WTC11 (cell line): Measurements from ENCODE around the gene TTC7B. TPM values are rescaled to one million over a fixed set of nuclear protein-coding genes. Genes with fewer than 3 reads are reported as not detected.

ENCODE experiments used
- ATAC-seq: fragments of 200-7000 bp; cut with Tn5 transposase; 2 replicates; pipeline ENCODE4 v1.10.0; 2021; ENCODE audit warnings: mild to moderate bottlenecking, moderate library complexity
- CTCF ChIA-PET: fragments of 300-600 bp; sonication (Branson Sonifier 250); formaldehyde crosslinking; loops from one replicate; lab custom pipeline; 2021; ENCODE audit warnings: antibody characterized with exemption; lab: Charles Lee
- POLR2A ChIA-PET: fragments of 350-600 bp; sonication (Branson Sonifier 250); formaldehyde crosslinking; loops from one replicate; lab custom pipeline; 2021; ENCODE audit warnings: antibody characterized with exemption; lab: Charles Lee
- DNase-seq: peaks from one replicate; pipeline ENCODE4 v3.0.0; 2021; ENCODE audit warnings: low spot score
- H3K27ac Mint-ChIP-seq: 2 replicates; pipeline ENCODE4 v1.8.0; 2021; ENCODE audit warnings: mixed read lengths
- H3K27me3 Mint-ChIP-seq: 2 replicates; pipeline ENCODE4 v1.8.0; 2021; ENCODE audit warnings: low read depth, mild to moderate bottlenecking, moderate library complexity, mixed read lengths
- H3K36me3 Mint-ChIP-seq: 2 replicates; pipeline ENCODE4 v1.8.0; 2021; ENCODE audit warnings: mixed read lengths
- H3K4me1 Mint-ChIP-seq: 2 replicates; pipeline ENCODE4 v1.8.0; 2022; ENCODE audit warnings: mixed read lengths
- H3K4me3 Mint-ChIP-seq: 2 replicates; pipeline ENCODE4 v1.8.0; 2021; ENCODE audit warnings: mild to moderate bottlenecking, moderate library complexity, mixed read lengths
- H3K9me3 Mint-ChIP-seq: 2 replicates; pipeline ENCODE4 v1.8.0; 2021; ENCODE audit warnings: mixed read lengths
- AFF4 ChIP-seq: sonication (generic); formaldehyde crosslinking; IDR thresholded peaks from 2 replicates; pipeline ENCODE4 v1.8.1; 2023; ENCODE audit warnings: mild to moderate bottlenecking, missing genetic modification reagents, borderline replicate concordance
- ATF1 ChIP-seq: sonication (generic); formaldehyde crosslinking; IDR thresholded peaks from 2 replicates; pipeline ENCODE4 v1.8.1; 2023; ENCODE audit warnings: mild to moderate bottlenecking, moderate library complexity, missing genetic modification reagents
- ATF2 ChIP-seq: sonication (generic); formaldehyde crosslinking; IDR thresholded peaks from 2 replicates; pipeline ENCODE4 v1.8.1; 2022; ENCODE audit warnings: low read depth, missing genetic modification reagents, borderline replicate concordance
- ATF3 ChIP-seq: sonication (generic); formaldehyde crosslinking; conservative IDR thresholded peaks from 2 replicates; pipeline ENCODE4 v1.8.1; 2022; ENCODE audit warnings: mild to moderate bottlenecking, missing genetic modification reagents
- CDX4 ChIP-seq: fragments of 250-450 bp; sonication (Bioruptor Pico); IDR thresholded peaks from 2 replicates; pipeline ENCODE4 v1.9.0; 2021; ENCODE audit warnings: moderate library complexity, mild to moderate bottlenecking, inconsistent platforms, borderline replicate concordance
- CREB1 ChIP-seq: sonication (generic); formaldehyde crosslinking; IDR thresholded peaks from 2 replicates; pipeline ENCODE4 v1.8.0; 2023; ENCODE audit warnings: mild to moderate bottlenecking, missing genetic modification reagents
- CREM ChIP-seq: sonication (generic); formaldehyde crosslinking; IDR thresholded peaks from 2 replicates; pipeline ENCODE4 v1.8.1; 2022; ENCODE audit warnings: mild to moderate bottlenecking, missing genetic modification reagents, moderate library complexity
- E2F4 ChIP-seq: sonication (generic); formaldehyde crosslinking; IDR thresholded peaks from 2 replicates; pipeline ENCODE4 v1.8.1; 2022; ENCODE audit warnings: low read depth, mild to moderate bottlenecking, moderate library complexity, missing genetic modification reagents, borderline replicate concordance
- ESRRA ChIP-seq: sonication (generic); formaldehyde crosslinking; IDR thresholded peaks from 2 replicates; pipeline ENCODE4 v1.8.1; 2022; ENCODE audit warnings: mild to moderate bottlenecking, missing genetic modification reagents, borderline replicate concordance
- FOXJ3 ChIP-seq: sonication (generic); formaldehyde crosslinking; IDR thresholded peaks from 2 replicates; pipeline ENCODE4 v1.9.0; 2021; ENCODE audit warnings: missing genetic modification reagents, mild to moderate bottlenecking, borderline replicate concordance
- FOXK1 ChIP-seq: sonication (generic); formaldehyde crosslinking; IDR thresholded peaks from 2 replicates; pipeline ENCODE4 v1.8.0; 2022; ENCODE audit warnings: mild to moderate bottlenecking, moderate library complexity, missing genetic modification reagents
- FOXP1 ChIP-seq: sonication (generic); formaldehyde crosslinking; IDR thresholded peaks from 2 replicates; pipeline ENCODE4 v1.8.0; 2022; ENCODE audit warnings: missing genetic modification reagents, mild to moderate bottlenecking, moderate library complexity, borderline replicate concordance
- GRHL2 ChIP-seq: fragments of 250-450 bp; sonication (Bioruptor Pico); IDR thresholded peaks from 2 replicates; pipeline ENCODE4 v1.8.0; 2022; ENCODE audit warnings: mild to moderate bottlenecking, moderate library complexity; ENCODE audit not compliant: insufficient replicate concordance, severe bottlenecking
- IRF2 ChIP-seq: sonication (generic); formaldehyde crosslinking; IDR thresholded peaks from 2 replicates; pipeline ENCODE4 v1.8.0; 2022; ENCODE audit warnings: low read depth, missing genetic modification reagents, borderline replicate concordance
- MAX ChIP-seq: sonication (generic); formaldehyde crosslinking; IDR thresholded peaks from 2 replicates; pipeline ENCODE4 v1.8.0; 2022; ENCODE audit warnings: mild to moderate bottlenecking, missing genetic modification reagents
- MXD4 ChIP-seq: fragments of 250-450 bp; sonication (Bioruptor Pico); IDR thresholded peaks from 2 replicates; pipeline ENCODE4 v1.8.0; 2021; ENCODE audit warnings: mild to moderate bottlenecking, moderate library complexity, borderline replicate concordance
- NFYB ChIP-seq: sonication (generic); formaldehyde crosslinking; conservative IDR thresholded peaks from 2 replicates; pipeline ENCODE4 v1.8.0; 2022; ENCODE audit warnings: low read depth, missing genetic modification reagents
- NR1H2 ChIP-seq: sonication (generic); formaldehyde crosslinking; IDR thresholded peaks from 2 replicates; pipeline ENCODE4 v1.9.0; 2021; ENCODE audit warnings: mild to moderate bottlenecking, moderate library complexity, missing genetic modification reagents
- NR3C1 ChIP-seq: sonication (generic); formaldehyde crosslinking; conservative IDR thresholded peaks from 2 replicates; pipeline ENCODE4 v1.8.1; 2023; ENCODE audit warnings: low read depth, mild to moderate bottlenecking, missing genetic modification reagents
- SMAD3 ChIP-seq: sonication (generic); formaldehyde crosslinking; IDR thresholded peaks from 2 replicates; pipeline ENCODE4 v1.8.0; 2022; ENCODE audit warnings: missing genetic modification reagents, mild to moderate bottlenecking, borderline replicate concordance
- SOX15 ChIP-seq: fragments of 250-450 bp; sonication (Bioruptor Pico); IDR thresholded peaks from 2 replicates; pipeline ENCODE4 v1.9.0; 2021; ENCODE audit warnings: mild to moderate bottlenecking
- TCF7 ChIP-seq: sonication (generic); formaldehyde crosslinking; IDR thresholded peaks from 2 replicates; pipeline ENCODE4 v1.8.0; 2022; ENCODE audit warnings: mild to moderate bottlenecking, low read depth, missing genetic modification reagents, moderate library complexity
- USF2 ChIP-seq: sonication (generic); formaldehyde crosslinking; IDR thresholded peaks from 2 replicates; pipeline ENCODE4 v1.8.1; 2023; ENCODE audit warnings: mild to moderate bottlenecking, missing genetic modification reagents, moderate library complexity
- ZNF219 ChIP-seq: sonication (generic); formaldehyde crosslinking; IDR thresholded peaks from 2 replicates; pipeline ENCODE4 v1.8.0; 2023; ENCODE audit warnings: missing genetic modification reagents, mild to moderate bottlenecking, borderline replicate concordance
- ZNF396 ChIP-seq: fragments of 250-450 bp; sonication (Bioruptor Pico); IDR thresholded peaks from 2 replicates; pipeline ENCODE4 v1.8.0; 2021; ENCODE audit warnings: mild to moderate bottlenecking, moderate library complexity, borderline replicate concordance
- ZNF423 ChIP-seq: fragments of 250-450 bp; sonication (Bioruptor Pico); IDR thresholded peaks from 2 replicates; pipeline ENCODE4 v2.1.2; 2022; ENCODE audit warnings: mild to moderate bottlenecking, moderate library complexity
- ZNF512 ChIP-seq: sonication (generic); formaldehyde crosslinking; IDR thresholded peaks from 2 replicates; pipeline ENCODE4 v1.8.1; 2022; ENCODE audit warnings: missing genetic modification reagents, borderline replicate concordance
- total RNA-seq: library from RNA; stranded (reverse); gene quantifications from 3 replicates; pipeline ENCODE4 v1.2.3, GENCODE V29; 2021

The TTC7B gene
- total RNA-seq, 1 experiment from 2014 or later = 27.6 TPM

GRCh38 chr14:90613453-90613852, 202.8 kb downstream of the TTC7B start (continued):
- TF ChIP-seq ZNF512 (CRISPR knock-in tag) = no peak
- TF ChIP-seq TCF7 (CRISPR knock-in tag) = no peak
- TF ChIP-seq GRHL2 = no peak
- no peak for TF ChIP-seq ZNF396 (CRISPR knock-in tag)
- TF ChIP-seq SMAD3 (CRISPR knock-in tag) = no peak
- no peak for TF ChIP-seq ATF1
- no peak for TF ChIP-seq NR1H2 (CRISPR knock-in tag)
- TF ChIP-seq SOX15 (CRISPR knock-in tag) = no peak
- no peak for TF ChIP-seq CREB1 (CRISPR knock-in tag)
- no peak for TF ChIP-seq ESRRA
- TF ChIP-seq FOXK1 (CRISPR knock-in tag) = no peak
- no peak for TF ChIP-seq NR3C1 (CRISPR knock-in tag)
- TF ChIP-seq ZNF219 (CRISPR knock-in tag) = no peak
- TF ChIP-seq MXD4 (CRISPR knock-in tag) = no peak
- TF ChIP-seq, all 79 proteins: peak for 0

- Mint-ChIP-seq H3K9me3 (no peaks in the 10 kb centered on the region), H3K36me3 (no peaks in the 10 kb centered on the region), H3K4me1 (peaks cover 35% of the 10 kb centered on the region), H3K4me3 (no peak overlapping the region), H3K27me3 (no peaks in the 10 kb centered on the region), H3K27ac (no peak overlapping the region)
- ChIA-PET CTCF (interaction anchor here (1.2 kb wide), 1 partner anchor 84 kb away, joined by 4 read pairs; no protein-coding TSS in a partner anchor), POLR2A (no interaction called here)
- DNase-seq = no peak
- ATAC-seq = no peak
- TF ChIP-seq ESRRA = no peak
- TF ChIP-seq NR1H2 (CRISPR knock-in tag) = no peak
- no peak for TF ChIP-seq ZNF423 (CRISPR knock-in tag)
- TF ChIP-seq ATF2 (CRISPR knock-in tag) = no peak
- TF ChIP-seq FOXJ3 (CRISPR knock-in tag) = no peak
- no peak for TF ChIP-seq USF2
- no peak for TF ChIP-seq CDX4
- TF ChIP-seq FOXP1 (CRISPR knock-in tag) = no peak
- no peak for TF ChIP-seq E2F4 (CRISPR knock-in tag)
- TF ChIP-seq AFF4 (CRISPR knock-in tag) = no peak
- TF ChIP-seq CREM (CRISPR knock-in tag) = no peak
- TF ChIP-seq MAX (CRISPR knock-in tag) = no peak
- TF ChIP-seq ATF3 (CRISPR knock-in tag) = no peak
- no peak for TF ChIP-seq IRF2 (CRISPR knock-in tag)
- no peak for TF ChIP-seq NFYB (CRISPR knock-in tag)
These were observed 203.4 kb downstream of the TTC7B start for GRCh38 chr14:90612801-90613200.
